ENCODE data around the gene SLC19A1.

DNA sequence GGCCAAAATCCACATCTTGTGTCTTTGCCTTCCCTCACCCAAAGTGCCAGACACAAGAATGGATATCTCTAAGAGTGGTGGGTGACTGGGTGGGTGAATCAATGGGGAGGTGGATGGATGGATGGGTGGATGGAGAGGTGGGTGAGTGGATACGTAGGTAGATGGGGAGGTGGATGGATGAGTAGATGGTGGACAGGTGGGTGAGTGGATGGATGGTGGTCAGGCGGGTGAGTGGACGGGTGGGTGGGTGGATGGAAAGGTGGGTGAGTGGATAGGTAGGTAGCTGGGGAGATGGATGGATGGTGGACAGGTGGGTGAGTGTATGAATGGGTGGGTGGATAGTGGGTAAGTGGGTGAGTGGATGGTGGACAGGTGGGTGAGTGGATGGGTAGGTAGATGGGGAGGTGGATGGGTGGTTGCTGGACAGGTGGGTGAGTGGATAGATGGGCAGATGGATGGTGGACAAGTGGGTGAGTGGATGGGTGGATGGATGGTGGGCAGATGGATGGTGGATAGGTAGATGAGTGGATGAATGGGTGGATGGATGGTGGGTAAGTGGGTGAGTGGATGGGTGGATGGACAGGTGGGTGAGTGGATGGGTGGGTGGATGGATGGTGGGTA, 34.2 kb downstream of the SLC19A1 start:
- TF ChIP-seq TAF1 (IDR thresholded peaks at IDR 0.05; ENCODE audit: borderline replicate concordance, low read depth, low read length) = no peak
- TF ChIP-seq POLR2A (IDR thresholded peaks at IDR 0.05; ENCODE audit: low read depth, low read length) = no peak
